ENCODE measurements around the gene CETP. TPM values are rescaled to one million over a fixed set of nuclear protein-coding genes. Genes with fewer than 3 reads are reported as not detected.
"Not testable (repeated sequence)": the region's sequence is repeated elsewhere in the genome, so short reads cannot be mapped to it uniquely, and the experiment has no call there.

Gene CETP
- total and polyA plus RNA-seq, 9 of the 15 experiments (the other 6 are each of a cell fraction or from before 2014, with no cell fraction given), result 0.07 to 0.11 TPM; not detected in 7

- TF ChIP-seq HMGXB4 (CRISPR knock-in tag; IDR thresholded peaks at IDR 0.05) (no peak), STAT5B (CRISPR knock-in tag; IDR thresholded peaks at IDR 0.05) (no peak), RFX7 (CRISPR knock-in tag; IDR thresholded peaks at IDR 0.05) (no peak), MBD2 (IDR thresholded peaks at IDR 0.05; ENCODE audit: borderline replicate concordance, low read depth) (no peak)
Observed at GRCh38 chr16:56986361-56986760, 24.6 kb downstream of the CETP start (continued).

- intact Hi-C loops (cut with micrococcal nuclease), result not testable (repeated sequence)
Observed at GRCh38 chr16:56986908-56987307, 25.2 kb downstream of the CETP start.

More at GRCh38 chr16:56986908-56987307, 25.2 kb downstream of the CETP start:
- H3K27me3 ChIP-seq (ENCODE audit: control insufficient read depth in 2 of 2, insufficient read depth in 2 of 2, low read length in 2 of 2), result peaks cover 35 to 75% of the 10 kb centered on the region in 2 experiments
- H2AFZ ChIP-seq (ENCODE audit: low read depth, low read length); H3K9ac ChIP-seq (ENCODE audit: insufficient read depth in 1 of 2, low read depth in 2 of 2, low read length in 2 of 2); H3K9me1 ChIP-seq (ENCODE audit: control insufficient read depth, insufficient read depth, low read length); H3K27ac ChIP-seq (ENCODE audit: extremely low read depth, low read depth, low read length); BruUV-seq (replicated peaks); ATAC-seq; H4K20me1 ChIP-seq (replicated peaks; ENCODE audit: control insufficient read depth, insufficient read depth, low read length); DNase-seq (ENCODE audit: extremely low read depth in 1 of 4, low spot score in 3 of 4); H3K4me2 ChIP-seq (ENCODE audit: insufficient read depth, low read length); H3K4me3 ChIP-seq; H3K79me2 ChIP-seq (ENCODE audit: control insufficient read depth, insufficient read depth, low read length); POLR2A ChIA-PET; in situ Hi-C loops (cut with MboI); H3K9me3 ChIP-seq (replicated peaks; ENCODE audit: control insufficient read depth, insufficient read depth, low read depth, low read length); FAIRE-seq; H3K36me3 ChIP-seq (ENCODE audit: control insufficient read depth, insufficient read depth, low read length); CTCF ChIA-PET (ENCODE audit: low intra/inter-chr PET ratio): not testable (repeated sequence)
- 6% methylated on average over 4 of the region's 4 CpGs for WGBS (ENCODE audit: insufficient coverage, low coverage, missing lambda C conversion rate)
- H3K4me1 ChIP-seq (replicated peaks in 1 of 2; ENCODE audit: control insufficient read depth in 2 of 2, insufficient read depth in 2 of 2, low read length in 2 of 2), result peaks cover 0 to 13% of the 10 kb centered on the region in 2 experiments; a peak in 3 of 5 replicates

All from K562 (cell line).